ENCODE data around the gene ANKRD12. TPM values are rescaled to one million over a fixed set of nuclear protein-coding genes. Genes with fewer than 3 reads are reported as not detected.

ANKRD12 gene
- total RNA-seq, 4 donors from 2014 or later = 39.9 to 172 (median 58.9) TPM

DNA sequence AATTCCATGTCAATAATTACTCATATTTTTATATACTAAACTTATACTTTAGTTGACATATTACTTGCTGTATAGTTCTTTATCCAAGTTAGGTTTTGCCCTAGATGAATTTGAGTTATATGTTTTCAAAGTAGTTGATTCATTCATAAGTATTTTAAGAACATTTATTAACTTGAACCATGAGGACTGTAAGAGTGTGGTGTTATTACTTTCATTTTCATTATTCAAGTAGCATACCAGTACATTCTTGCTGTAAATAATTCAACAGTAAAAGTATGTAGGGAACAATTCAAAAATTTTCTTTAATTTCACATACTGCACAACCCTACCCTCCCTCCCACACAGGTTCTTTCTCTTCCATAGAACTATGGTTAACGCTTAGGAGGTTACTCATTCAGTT lies 75.4 kb downstream of the ANKRD12 start:
- Histone ChIP-seq H3K36me3 (peaks cover 0 to 33% (median 0%) of the 10 kb centered on the region in 3 donors), H3K4me1 (no peaks in the 10 kb centered on the region), H3K9me3 (no peaks in the 10 kb centered on the region), H3K27ac (no peak overlapping the region), H3K4me3 (no peak overlapping the region), H3K27me3 (no peaks in the 10 kb centered on the region)
- TF ChIP-seq POLR2A (IDR thresholded peaks at IDR 0.05) = no peak
- no peak for TF ChIP-seq CTCF (IDR thresholded peaks at IDR 0.05)
- DNase-seq = no peak

DNA sequence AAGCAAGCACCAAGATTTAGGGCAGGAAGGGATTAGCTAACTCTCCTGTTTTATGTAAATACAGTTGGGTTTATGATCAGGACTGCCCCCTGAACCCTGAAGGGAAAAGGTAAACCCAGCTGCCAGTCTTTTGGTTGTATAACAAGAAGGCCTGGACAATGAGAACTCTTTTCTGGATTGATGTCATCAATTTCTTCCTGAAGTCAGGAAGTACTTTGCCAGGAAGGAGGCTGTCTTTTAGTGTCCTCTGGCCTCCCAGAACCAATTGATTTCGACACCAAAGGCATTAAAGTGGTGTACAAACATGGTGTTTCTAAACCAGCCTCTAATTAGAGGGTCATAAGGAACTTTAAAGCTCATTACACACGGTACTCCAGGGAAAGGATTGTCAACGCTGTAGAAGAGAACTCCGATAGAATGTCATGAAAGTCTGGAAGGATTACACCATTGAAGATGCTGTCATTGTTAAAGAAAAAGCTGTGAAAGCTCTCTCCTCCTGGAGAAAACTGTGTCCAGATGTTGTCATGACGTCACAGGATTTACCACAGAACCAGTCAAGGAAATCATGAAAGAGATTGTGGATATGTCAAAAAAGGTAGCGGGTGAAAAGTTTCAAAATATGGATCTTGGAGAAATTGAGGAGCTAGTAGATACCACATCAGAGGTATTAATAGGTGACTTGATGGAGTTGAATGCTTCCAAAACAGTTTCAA lies 78.8 kb downstream of the ANKRD12 start:
- Histone ChIP-seq H3K27me3 (no peaks in the 10 kb centered on the region), H3K4me3 (no peak overlapping the region), H3K27ac (no peak overlapping the region), H3K36me3 (peaks cover 0 to 33% (median 0%) of the 10 kb centered on the region in 3 donors), H3K9me3 (no peaks in the 10 kb centered on the region), H3K4me1 (no peaks in the 10 kb centered on the region)
- no peak for DNase-seq
- TF ChIP-seq POLR2A (IDR thresholded peaks at IDR 0.05) (no peak), CTCF (IDR thresholded peaks at IDR 0.05) (no peak)

GRCh38 chr18:9216459-9216858 lies 79.9 kb downstream of the ANKRD12 start:
- H3K27me3 ChIP-seq = no peaks in the 10 kb centered on the region
- H3K4me1 ChIP-seq = no peaks in the 10 kb centered on the region
- H3K27ac ChIP-seq = no peak overlapping the region
- DNase-seq = no peak
- no peaks in the 10 kb centered on the region for H3K9me3 ChIP-seq
- H3K4me3 ChIP-seq = no peak overlapping the region
- H3K36me3 ChIP-seq = peaks cover 0 to 42% (median 0%) of the 10 kb centered on the region in 3 donors
- no peak for TF ChIP-seq POLR2A (IDR thresholded peaks at IDR 0.05)
- no peak for TF ChIP-seq CTCF (IDR thresholded peaks at IDR 0.05)

- H3K27me3 ChIP-seq = no peaks in the 10 kb centered on the region
Observed at GRCh38 chr18:9217743-9218451, 81.3 kb downstream of the ANKRD12 start.

GRCh38 chr18:9221040-9221439 lies 84.5 kb downstream of the ANKRD12 start:
- Histone ChIP-seq H3K27ac (no peak overlapping the region), H3K4me1 (no peaks in the 10 kb centered on the region), H3K27me3 (no peaks in the 10 kb centered on the region), H3K36me3 (peaks cover 0 to 70% (median 0%) of the 10 kb centered on the region in 3 donors), H3K9me3 (no peaks in the 10 kb centered on the region), H3K4me3 (no peak overlapping the region)
- TF ChIP-seq POLR2A (IDR thresholded peaks at IDR 0.05) = no peak
- TF ChIP-seq CTCF (IDR thresholded peaks at IDR 0.05) = no peak
- DNase-seq = no peak

More at GRCh38 chr18:9217743-9218451, 81.3 kb downstream of the ANKRD12 start:
- H3K36me3 ChIP-seq = peaks cover 0 to 56% (median 0%) of the 10 kb centered on the region in 3 donors
- H3K4me1 ChIP-seq = no peaks in the 10 kb centered on the region
- TF ChIP-seq POLR2A (IDR thresholded peaks at IDR 0.05) (no peak), CTCF (IDR thresholded peaks at IDR 0.05) (no peak)
- no peak for DNase-seq
- H3K9me3 ChIP-seq = no peaks in the 10 kb centered on the region
- no peak overlapping the region for H3K27ac ChIP-seq
- H3K4me3 ChIP-seq = no peak overlapping the region

Measured in Peyer's patch (tissue), 4 donors.